Activated naive CD4-positive, alpha-beta T cell treated with anti-CD3 and anti-CD28 coated beads for 36 hours (primary cell): ENCODE measurements around the gene RPL3. TPM values are rescaled to one million over a fixed set of nuclear protein-coding genes. Genes with fewer than 3 reads are reported as not detected.
"Not testable (repeated sequence)": the region's sequence is repeated elsewhere in the genome, so short reads cannot be mapped to it uniquely, and the experiment has no call there.

ENCODE experiments used
- CTCF ChIA-PET: fragments of 350-600 bp; sonication (Branson Sonifier 250); formaldehyde crosslinking; loops from one replicate; lab custom pipeline; 2021; ENCODE audit warnings: antibody characterized with exemption; lab: Charles Lee
- DNase-seq: peaks from one replicate; pipeline ENCODE4 v3.0.0-alpha.2; 2020
- H3K27ac Mint-ChIP-seq: one replicate; pipeline ENCODE4 v1.8.0; 2021; ENCODE audit warnings: mild to moderate bottlenecking, mixed read lengths
- H3K27me3 Mint-ChIP-seq: one replicate; pipeline ENCODE4 v1.8.0; 2021; ENCODE audit warnings: low read depth, mixed read lengths
- H3K36me3 Mint-ChIP-seq: one replicate; pipeline ENCODE4 v1.8.0; 2021; ENCODE audit warnings: low read depth, mixed read lengths
- H3K4me1 Mint-ChIP-seq: one replicate; pipeline ENCODE4 v1.8.0; 2021; ENCODE audit warnings: low read depth, mixed read lengths
- H3K4me3 Mint-ChIP-seq: one replicate; pipeline ENCODE4 v1.8.0; 2021; ENCODE audit warnings: mild to moderate bottlenecking, moderate library complexity, mixed read lengths
- H3K9me3 Mint-ChIP-seq: one replicate; pipeline ENCODE4 v1.8.0; 2021; ENCODE audit warnings: mixed read lengths
- intact Hi-C: fragments of 100-400 bp; cut with micrococcal nuclease; formaldehyde crosslinking; loops from one replicate; pipeline ENCODE4 v1.15.1; 2023
- total RNA-seq, 2 experiments: library from RNA; stranded (reverse); gene quantifications; one replicate each; pipeline ENCODE4 v1.2.3, GENCODE V29; 2021

Gene RPL3
- total RNA-seq, 2 experiments from 2014 or later: 3,434 to 3,511 TPM

GRCh38 chr22:39325392-39325932 lies 6.0 kb upstream of the RPL3 start:
- CTCF ChIA-PET: no interaction called here
- no peaks in the 10 kb centered on the region for H3K36me3 Mint-ChIP-seq
- DNase-seq: no peak
- H3K27ac Mint-ChIP-seq: no peak overlapping the region
- H3K4me1 Mint-ChIP-seq: peaks cover 3% of the 10 kb centered on the region
- H3K27me3 Mint-ChIP-seq: no peaks in the 10 kb centered on the region
- H3K9me3 Mint-ChIP-seq: no peaks in the 10 kb centered on the region
- H3K4me3 Mint-ChIP-seq: no peak overlapping the region
- intact Hi-C loops: no loop called here

DNA sequence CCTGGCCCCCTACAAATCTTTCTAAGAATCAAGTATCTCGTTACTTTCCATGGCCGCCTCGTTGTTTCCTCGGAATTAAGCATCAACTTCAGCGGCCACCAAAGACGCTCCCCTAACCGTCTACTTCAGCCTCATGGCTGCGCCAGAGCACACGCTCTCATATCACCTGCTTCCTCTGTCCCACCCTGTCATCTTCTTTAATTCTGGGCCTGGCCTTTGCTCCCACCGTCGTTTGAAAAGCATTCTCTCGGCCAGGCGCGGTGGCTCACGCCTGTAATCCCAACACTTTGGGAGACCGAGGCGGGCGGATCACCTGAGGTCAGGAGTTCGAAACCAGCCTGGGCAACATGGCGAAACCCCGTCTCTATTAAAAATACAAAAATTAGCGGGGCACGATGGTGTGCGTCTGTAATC lies 1.2 kb upstream of the RPL3 start:
- H3K4me3 Mint-ChIP-seq: peak overlapping the region; percentile 99

DNA sequence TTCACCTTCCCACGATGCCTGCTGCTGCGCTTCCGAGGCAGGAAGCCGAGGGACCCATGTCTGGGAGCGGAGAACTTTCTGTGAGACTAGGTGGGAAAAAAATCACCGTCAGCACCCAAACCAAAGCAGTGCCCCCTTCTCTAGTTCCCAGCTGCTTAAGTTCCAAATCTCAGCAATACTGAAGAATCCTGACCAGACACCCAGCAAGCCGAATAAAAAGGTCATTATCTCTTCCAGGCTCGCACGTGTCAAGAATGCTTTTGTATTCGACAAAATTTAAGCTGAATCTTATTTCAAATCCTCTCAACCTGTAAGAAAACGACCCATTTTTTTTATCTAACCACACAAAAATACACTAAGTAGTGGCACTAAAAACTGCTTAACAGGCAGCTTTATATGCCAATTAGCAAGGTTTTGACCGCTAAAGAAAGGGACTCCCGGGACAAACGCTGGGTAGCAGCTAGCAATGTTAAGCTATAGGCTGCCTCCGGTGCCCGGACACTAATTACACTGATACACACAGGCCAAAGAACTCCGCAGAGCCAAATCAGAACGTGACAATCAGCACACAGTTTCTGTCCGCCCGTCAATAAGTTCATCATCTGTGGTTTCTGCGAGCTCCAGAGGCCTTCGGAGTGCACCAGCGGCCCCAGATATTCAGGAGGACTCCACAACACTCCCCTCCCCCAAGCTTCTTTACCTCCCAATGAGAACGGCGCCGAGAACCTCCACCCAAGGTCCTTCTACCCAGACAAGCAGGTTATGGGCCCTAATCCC lies 728 bp downstream of the RPL3 start:
- intact Hi-C loops: loop anchor here (1.0 to 5.0 kb wide), 7 partner anchors 166 to 613 kb away; partner anchors contain the start of genes APOBEC3C, ATF4, CBX6 and CBX7
- Mint-ChIP-seq H3K4me3 (peak overlapping the region; percentile 99), H3K4me1 (peaks cover 44% of the 10 kb centered on the region), H3K27ac (peak overlapping the region; percentile 100), H3K27me3 (no peaks in the 10 kb centered on the region), H3K36me3 (peaks cover 56% of the 10 kb centered on the region), H3K9me3 (no peaks in the 10 kb centered on the region)
- CTCF ChIA-PET: interaction anchor here (0.6 to 4.7 kb wide), 11 partner anchors 9 to 447 kb away, joined by 3 to 36 read pairs (median 3); partner anchors contain the start of genes CBX6 and TAB1
- DNase-seq: peak; percentile 47

More for the DNA sequence above, 1.2 kb upstream of the RPL3 start:
- Mint-ChIP-seq H3K36me3 (peaks cover 38% of the 10 kb centered on the region), H3K4me1 (peaks cover 32% of the 10 kb centered on the region), H3K27ac (peak overlapping the region; percentile 100)
- DNase-seq, H3K27me3 Mint-ChIP-seq, intact Hi-C loops, H3K9me3 Mint-ChIP-seq: not testable (repeated sequence)
- CTCF ChIA-PET: interaction anchor here (1.0 to 4.7 kb wide), 3 partner anchors 9 to 23 kb away, joined by 4 to 24 read pairs (median 5); no protein-coding TSS in a partner anchor

DNA sequence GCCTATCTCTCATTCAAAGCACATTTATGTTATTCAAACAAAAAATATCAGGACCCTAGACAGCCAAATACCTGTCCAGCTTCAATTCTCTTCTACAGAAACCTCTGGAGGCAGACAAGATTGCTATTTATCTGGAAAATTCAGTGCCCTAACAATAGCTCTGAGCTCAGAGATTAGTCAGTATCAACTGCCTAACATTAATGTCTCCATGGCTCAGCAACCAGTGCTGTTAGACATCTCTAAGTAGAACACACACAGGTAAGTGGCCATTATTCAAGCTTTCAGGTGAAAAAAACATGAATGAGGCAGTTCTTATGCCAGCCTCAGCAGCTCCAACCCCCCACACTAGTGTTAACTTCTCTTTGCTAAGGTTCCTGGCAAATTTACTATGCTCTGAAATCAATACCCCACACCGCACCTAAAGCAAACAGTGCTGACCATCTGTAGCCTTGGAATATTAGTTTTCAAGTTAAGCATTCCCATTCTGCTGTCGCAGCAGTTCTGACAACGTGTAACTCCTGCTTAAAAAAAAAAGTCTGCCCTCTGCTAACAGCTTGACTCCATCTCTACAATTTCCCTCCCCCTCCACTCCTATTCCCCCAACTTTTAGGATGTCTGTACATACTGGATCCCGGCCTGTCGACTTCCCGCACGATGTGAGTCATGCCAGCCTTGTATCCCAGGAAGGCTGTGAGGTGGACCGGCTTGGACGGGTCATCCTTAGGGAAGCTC lies 1.5 kb downstream of the RPL3 start:
- Mint-ChIP-seq H3K9me3 (no peaks in the 10 kb centered on the region), H3K27ac (peak overlapping the region; percentile 100), H3K27me3 (no peaks in the 10 kb centered on the region), H3K4me1 (peaks cover 44% of the 10 kb centered on the region), H3K36me3 (peaks cover 63% of the 10 kb centered on the region), H3K4me3 (peak overlapping the region; percentile 99)
- intact Hi-C loops: loop anchor here (5.0 kb wide), 2 partner anchors 306 to 561 kb away; partner anchors contain the start of genes APOBEC3C and SUN2
- no peak for DNase-seq
- CTCF ChIA-PET: interaction anchor here (0.6 to 4.7 kb wide), 11 partner anchors 8 to 344 kb away, joined by 3 to 36 read pairs (median 3); partner anchors contain the start of gene TAB1

GRCh38 chr22:39317084-39317774 lies 2.2 kb downstream of the RPL3 start:
- intact Hi-C loops: loop anchor here (5.0 kb wide), 2 partner anchors 305 to 560 kb away; partner anchors contain the start of genes APOBEC3C and SUN2
- no peak for DNase-seq
- peak overlapping the region; percentile 99 for H3K4me3 Mint-ChIP-seq
- CTCF ChIA-PET: interaction anchor here (0.7 to 4.7 kb wide), 12 partner anchors 8 to 343 kb away, joined by 3 to 36 read pairs (median 3); no protein-coding TSS in a partner anchor
- H3K27ac Mint-ChIP-seq: peak overlapping the region; percentile 100
- H3K27me3 Mint-ChIP-seq: no peaks in the 10 kb centered on the region
- H3K9me3 Mint-ChIP-seq: no peaks in the 10 kb centered on the region
- H3K36me3 Mint-ChIP-seq: peaks cover 69% of the 10 kb centered on the region
- H3K4me1 Mint-ChIP-seq: peaks cover 44% of the 10 kb centered on the region

GRCh38 chr22:39316440-39317083 lies 2.9 kb downstream of the RPL3 start:
- peak; percentile 91 for DNase-seq
- H3K4me3 Mint-ChIP-seq: peak overlapping the region; percentile 99
- CTCF ChIA-PET: interaction anchor here (0.6 to 4.7 kb wide), 16 partner anchors 9 to 343 kb away, joined by 3 to 36 read pairs (median 3); no protein-coding TSS in a partner anchor
- peaks cover 74% of the 10 kb centered on the region for H3K36me3 Mint-ChIP-seq
- no peaks in the 10 kb centered on the region for H3K27me3 Mint-ChIP-seq
- no peaks in the 10 kb centered on the region for H3K9me3 Mint-ChIP-seq
- intact Hi-C loops: loop anchor here (5.0 kb wide), 2 partner anchors 304 to 559 kb away; partner anchors contain the start of genes APOBEC3C and SUN2
- H3K27ac Mint-ChIP-seq: peak overlapping the region; percentile 100
- H3K4me1 Mint-ChIP-seq: peaks cover 44% of the 10 kb centered on the region

- no peaks in the 10 kb centered on the region for H3K9me3 Mint-ChIP-seq
- H3K27ac Mint-ChIP-seq: peak overlapping the region; percentile 65
- DNase-seq: no peak
- H3K4me1 Mint-ChIP-seq: peaks cover 41% of the 10 kb centered on the region
- H3K36me3 Mint-ChIP-seq: peaks cover 76% of the 10 kb centered on the region
- peak overlapping the region; percentile 42 for H3K4me3 Mint-ChIP-seq
- intact Hi-C loops: loop anchor here (5.0 kb wide), 2 partner anchors 303 to 558 kb away; partner anchors contain the start of genes APOBEC3C and SUN2
- H3K27me3 Mint-ChIP-seq: no peaks in the 10 kb centered on the region
- CTCF ChIA-PET: interaction anchor here (0.7 to 1.2 kb wide), 7 partner anchors 12 to 292 kb away, joined by 3 to 10 read pairs (median 3); no protein-coding TSS in a partner anchor
Observed at GRCh38 chr22:39315389-39315788, 4.0 kb downstream of the RPL3 start.

DNA sequence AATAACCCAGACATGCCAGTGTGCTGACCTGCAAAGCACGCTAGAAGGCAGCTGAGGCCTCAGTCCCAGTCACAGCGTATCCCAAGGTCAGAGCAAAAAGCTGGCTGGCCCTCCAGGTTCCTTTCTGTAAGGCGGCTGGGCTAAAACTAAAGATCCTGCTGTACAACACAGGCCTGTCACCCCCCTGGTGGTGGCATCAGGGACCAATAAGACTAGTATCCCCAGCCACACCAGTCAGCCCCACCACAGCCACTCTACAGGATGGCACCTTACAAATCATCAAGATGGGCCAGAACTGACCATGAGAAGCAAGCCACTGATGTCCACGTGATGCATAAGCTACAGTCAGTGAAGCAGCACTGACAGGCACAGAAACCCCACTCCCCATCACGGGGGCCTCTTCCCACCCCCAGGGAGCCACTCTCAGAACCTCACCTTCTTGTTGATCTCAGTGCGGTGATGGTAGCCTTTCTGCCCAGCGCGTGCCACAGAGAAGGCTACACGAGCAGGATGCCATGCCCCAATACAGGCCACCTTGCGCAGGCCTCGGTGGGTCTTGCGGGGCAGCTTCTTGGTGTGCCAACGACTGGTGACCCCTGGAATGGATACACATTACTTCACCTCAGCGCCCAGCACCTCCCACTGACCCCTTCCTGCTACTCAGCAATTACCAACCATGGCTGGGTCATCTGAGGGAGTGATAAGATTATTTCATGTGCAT lies 5.0 kb downstream of the RPL3 start:
- H3K36me3 Mint-ChIP-seq: peaks cover 75% of the 10 kb centered on the region
- H3K27me3 Mint-ChIP-seq: no peaks in the 10 kb centered on the region
- no peak overlapping the region for H3K27ac Mint-ChIP-seq
- CTCF ChIA-PET: interaction anchor here (0.6 to 1.2 kb wide), 6 partner anchors 17 to 616 kb away, joined by 3 to 10 read pairs (median 4); no protein-coding TSS in a partner anchor
- no peak overlapping the region for H3K4me3 Mint-ChIP-seq
- no peaks in the 10 kb centered on the region for H3K9me3 Mint-ChIP-seq
- no peak for DNase-seq
- intact Hi-C loops: no loop called here
- H3K4me1 Mint-ChIP-seq: peaks cover 41% of the 10 kb centered on the region

DNA sequence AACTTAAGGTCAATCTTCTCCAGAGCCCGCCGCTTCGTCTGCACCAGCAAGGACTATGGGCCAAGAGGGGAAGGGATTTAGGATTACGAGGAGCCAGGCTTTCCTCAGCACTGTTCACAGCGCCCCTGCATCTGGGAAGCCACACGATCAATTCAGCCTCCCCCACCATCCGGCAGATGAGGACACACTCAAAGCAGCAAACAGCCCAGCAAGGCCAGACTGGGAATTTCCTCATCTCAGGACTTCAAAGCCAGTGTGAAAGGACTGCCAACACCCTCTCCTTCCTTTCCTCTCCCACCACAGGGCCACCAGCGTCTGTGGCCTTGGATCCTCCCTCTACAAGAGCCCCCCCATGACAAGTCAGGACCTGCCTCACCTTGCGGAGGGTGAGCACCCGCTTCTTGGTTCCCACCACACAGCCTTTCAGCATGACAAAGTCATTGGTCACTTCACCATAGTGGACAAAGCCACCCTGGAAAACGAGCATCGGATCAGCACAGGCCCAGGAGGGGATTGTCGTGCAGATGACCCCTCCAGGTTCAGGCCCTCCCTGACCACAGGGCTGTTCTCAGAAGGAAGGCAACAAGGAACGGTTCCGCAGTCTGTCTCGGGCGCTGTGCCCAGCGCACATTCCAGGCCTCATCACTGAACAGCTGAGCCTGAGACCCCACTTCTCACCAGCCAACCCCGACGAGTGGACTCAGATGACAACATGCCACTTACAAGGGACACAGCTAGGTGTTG lies 6.0 kb downstream of the RPL3 start:
- CTCF ChIA-PET: interaction anchor here (1.2 to 1.4 kb wide), 2 partner anchors 18 to 178 kb away, joined by 3 to 5 read pairs; no protein-coding TSS in a partner anchor
- no peaks in the 10 kb centered on the region for H3K27me3 Mint-ChIP-seq
- H3K9me3 Mint-ChIP-seq: no peaks in the 10 kb centered on the region
- peaks cover 40% of the 10 kb centered on the region for H3K4me1 Mint-ChIP-seq
- intact Hi-C loops: no loop called here
- peaks cover 65% of the 10 kb centered on the region for H3K36me3 Mint-ChIP-seq
- H3K27ac Mint-ChIP-seq: peak overlapping the region; percentile 61
- no peak overlapping the region for H3K4me3 Mint-ChIP-seq
- no peak for DNase-seq

GRCh38 chr22:39312410-39312809 lies 7.0 kb downstream of the RPL3 start:
- intact Hi-C loops: no loop called here
- Mint-ChIP-seq H3K27me3 (no peaks in the 10 kb centered on the region), H3K4me1 (peaks cover 30% of the 10 kb centered on the region), H3K9me3 (no peaks in the 10 kb centered on the region), H3K36me3 (peaks cover 55% of the 10 kb centered on the region), H3K27ac (no peak overlapping the region), H3K4me3 (no peak overlapping the region)
- CTCF ChIA-PET: interaction anchor here (1.2 to 4.3 kb wide), 4 partner anchors 141 to 543 kb away, joined by 3 to 63 read pairs (median 4); no protein-coding TSS in a partner anchor
- DNase-seq: no peak
